HG03108 (cell line): ENCODE measurements around the gene HTRA3.

ENCODE experiments used
- ATAC-seq: cut with Tn5 transposase; IDR thresholded peaks from one replicate; pipeline ENCODE4 v1.9.1; 2021; ENCODE audit warnings: moderate library complexity; ENCODE audit not compliant: unreplicated experiment

Gene HTRA3

GRCh38 chr4:8322794-8323704, 53.5 kb downstream of the HTRA3 start:
- no peak for ATAC-seq

DNA sequence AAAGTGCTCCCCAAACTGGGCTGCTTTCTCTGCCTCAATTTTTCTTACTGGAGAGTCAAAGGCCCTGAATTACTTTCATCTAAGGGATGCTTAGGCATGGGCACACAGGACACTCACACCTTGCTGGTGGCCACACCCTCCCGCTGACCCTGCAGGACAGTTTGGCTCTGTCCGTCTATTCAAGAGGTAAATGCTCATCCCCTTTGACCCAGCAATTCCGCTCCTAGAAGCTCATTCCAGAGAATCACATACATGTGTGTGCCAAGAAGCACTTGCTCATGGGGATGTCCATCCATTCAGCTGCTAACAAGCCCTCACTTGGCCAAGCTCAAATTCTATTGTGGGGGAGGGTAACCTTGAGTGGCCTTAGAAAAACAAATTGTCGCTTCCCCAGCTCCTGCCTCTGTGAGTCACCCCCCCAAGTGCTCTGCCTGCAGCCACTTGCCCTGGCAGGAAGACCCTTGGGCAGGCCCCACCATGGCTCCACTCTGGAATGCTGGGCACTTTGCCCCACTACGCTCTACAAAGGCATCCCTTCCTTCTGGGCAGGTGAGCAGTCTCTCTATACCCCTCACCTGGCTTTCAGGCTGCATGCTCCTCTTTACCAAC, 54.5 kb downstream of the HTRA3 start:
- no peak for ATAC-seq

DNA sequence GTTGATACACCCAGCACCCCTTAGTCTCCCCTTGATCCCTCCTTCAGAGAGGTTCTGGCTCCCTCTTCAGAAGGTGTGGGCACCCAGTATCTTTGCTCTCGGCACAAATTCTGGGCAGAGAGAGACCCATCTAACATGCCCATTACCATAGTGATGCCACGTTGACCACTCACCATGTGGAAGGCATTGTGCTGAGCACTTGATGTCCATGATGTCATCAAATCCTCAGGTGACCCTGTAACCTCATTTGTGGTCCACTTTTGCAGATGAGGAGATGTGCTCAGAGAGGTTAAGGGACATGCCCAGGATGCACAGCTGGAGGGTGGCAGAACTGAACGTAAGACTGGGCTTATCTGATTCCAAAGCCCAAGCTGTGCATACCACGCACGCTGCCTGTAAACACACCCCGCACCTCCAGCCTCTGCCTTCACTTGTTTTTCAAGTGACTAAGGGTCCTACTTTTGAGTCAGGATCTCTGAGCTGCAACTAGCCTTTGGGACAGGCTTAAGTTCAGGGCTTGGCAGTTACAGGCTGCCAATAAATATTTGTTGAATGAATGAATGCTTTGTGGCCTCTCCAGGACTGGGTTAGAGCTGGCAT, 55.2 kb downstream of the HTRA3 start:
- ATAC-seq: no peak

DNA sequence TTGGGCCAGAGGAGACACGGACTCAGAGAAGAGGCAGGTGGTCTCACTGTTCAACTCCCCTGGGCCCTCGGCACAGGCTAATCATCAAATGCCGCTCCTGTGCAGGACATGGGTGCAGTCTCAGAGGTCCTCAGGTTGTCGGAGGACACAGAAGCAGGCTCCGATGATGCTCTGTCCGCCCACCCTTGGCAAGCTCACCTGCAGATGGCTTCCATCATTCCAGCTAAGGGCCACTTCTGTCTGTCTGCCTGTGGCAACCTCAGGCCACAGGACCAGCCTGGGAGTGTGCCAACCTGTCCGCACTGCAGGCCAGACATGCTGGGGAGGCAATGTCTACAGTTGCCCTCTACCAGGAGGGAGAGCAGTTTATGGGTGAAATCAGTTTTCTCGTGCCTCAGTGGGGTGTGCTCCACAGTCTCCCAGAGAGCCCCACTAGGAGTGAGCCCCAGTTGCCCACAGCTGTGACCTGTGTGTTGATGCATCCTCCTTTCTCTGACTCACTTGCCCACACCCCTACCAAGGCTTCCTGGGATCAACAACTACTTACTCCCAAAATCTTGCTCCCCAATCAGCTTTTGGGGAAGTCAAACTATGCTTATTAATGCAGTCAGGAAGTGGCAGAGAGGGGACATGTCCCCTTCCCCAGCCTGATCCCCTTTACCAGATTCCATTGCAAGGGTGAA, 55.9 kb downstream of the HTRA3 start:
- ATAC-seq: no peak

- no peak for ATAC-seq
Observed at GRCh38 chr4:8326206-8326605, 56.7 kb downstream of the HTRA3 start.

DNA sequence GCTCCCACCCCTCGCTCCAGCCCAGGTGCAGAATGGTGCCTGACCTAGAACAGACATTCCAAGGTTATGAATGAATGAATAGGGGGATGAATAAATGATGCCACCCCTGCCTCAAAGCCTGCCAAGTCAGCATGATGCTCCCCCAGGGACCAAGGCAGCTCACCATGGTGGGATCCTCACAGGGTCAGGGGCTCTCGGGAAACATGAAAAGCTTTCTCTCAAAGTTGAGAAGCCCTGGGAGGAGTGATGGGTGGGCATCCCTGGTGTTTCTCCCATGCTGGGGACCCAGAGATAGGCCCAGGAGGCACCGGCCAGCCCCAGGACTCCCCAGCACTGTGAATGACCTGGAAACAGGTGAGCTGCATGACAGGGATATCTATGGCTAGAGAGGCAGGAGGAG, 58.9 kb downstream of the HTRA3 start:
- ATAC-seq: no peak

DNA sequence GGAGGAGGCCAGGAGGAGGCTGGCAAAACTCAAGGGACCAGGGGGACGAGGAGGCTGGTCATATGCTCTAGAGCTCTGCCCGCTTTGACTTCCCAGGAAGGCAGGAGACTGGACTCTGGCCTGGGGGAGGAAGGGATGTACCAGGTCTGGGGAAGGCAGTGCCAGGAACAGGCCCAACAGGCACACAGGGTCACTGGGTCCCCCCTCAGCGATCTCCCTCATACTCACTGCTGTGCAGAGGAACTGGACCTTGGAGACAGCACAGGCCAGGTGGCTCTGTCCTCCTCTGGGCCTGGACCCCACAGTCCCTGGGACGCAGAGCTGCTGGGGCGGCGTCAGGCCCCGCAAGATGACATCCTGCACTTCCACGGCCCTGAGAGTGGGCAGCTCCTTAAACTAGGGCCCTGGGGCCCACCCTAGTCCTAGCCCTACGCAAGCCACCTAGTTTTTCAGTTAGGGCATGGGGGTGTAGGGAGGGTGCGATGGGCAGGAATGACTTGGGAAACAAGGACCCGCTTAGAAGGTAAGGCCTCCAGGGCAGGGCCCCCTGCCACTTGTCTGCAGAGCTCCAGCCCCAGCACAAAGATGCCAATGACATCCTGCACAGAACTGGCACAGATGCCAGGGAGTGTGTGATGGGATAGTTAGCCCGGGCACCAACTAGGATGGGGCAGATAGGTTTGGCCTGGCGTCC, 59.5 kb downstream of the HTRA3 start:
- ATAC-seq: no peak

DNA sequence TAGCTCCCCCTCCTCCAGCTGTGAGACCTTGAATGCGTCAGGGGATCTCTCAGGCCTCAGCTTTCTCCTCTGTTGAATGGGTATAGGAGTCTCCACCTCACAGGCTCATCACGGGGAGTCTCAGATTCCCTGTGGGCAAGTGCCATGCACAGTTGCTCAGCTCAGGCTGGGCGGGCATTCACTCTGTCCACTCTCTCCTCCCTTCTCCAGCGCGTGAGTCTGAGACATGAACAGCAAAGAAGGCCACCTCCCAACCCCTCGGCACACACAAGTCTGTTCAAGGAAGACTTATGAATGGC, 60.0 kb downstream of the HTRA3 start:
- no peak for ATAC-seq

GRCh38 chr4:8329859-8330761, 60.6 kb downstream of the HTRA3 start:
- no peak for ATAC-seq

DNA sequence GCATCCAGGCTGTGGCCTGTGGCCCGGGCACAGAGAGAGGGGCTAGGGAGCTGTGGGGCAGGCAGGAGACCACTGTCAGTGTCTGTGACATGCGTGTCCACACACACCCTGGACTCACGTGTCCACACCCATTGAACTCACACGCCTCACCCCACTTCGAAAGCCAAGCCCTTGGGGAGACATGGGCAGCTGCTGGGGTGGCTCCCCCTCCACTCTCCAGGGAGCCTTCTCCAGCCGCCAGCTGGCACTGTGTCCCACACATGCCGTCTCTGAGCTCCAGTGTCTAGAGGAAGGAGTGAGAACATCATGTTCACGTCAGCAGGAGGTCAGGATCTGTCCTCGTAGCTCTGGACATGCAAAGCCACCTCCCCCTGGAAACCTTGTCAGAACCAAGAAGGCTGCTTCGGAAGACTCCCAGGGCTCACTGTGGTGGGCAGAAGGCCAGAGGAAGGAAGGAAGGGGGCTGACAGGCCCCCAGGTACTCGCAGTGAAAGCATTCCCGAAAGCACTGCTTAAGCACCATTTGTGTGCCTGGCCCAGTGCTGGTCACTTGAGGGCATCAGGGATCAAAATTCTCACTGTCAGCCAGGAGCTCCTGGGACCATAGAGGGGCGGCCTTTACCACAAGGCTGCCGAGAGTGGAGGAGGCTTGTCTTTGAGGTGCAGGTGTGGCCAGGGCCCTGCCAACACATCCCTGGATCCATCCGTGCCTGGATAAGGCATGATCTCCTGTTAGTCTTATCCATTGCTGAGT, 61.4 kb downstream of the HTRA3 start:
- no peak for ATAC-seq

DNA sequence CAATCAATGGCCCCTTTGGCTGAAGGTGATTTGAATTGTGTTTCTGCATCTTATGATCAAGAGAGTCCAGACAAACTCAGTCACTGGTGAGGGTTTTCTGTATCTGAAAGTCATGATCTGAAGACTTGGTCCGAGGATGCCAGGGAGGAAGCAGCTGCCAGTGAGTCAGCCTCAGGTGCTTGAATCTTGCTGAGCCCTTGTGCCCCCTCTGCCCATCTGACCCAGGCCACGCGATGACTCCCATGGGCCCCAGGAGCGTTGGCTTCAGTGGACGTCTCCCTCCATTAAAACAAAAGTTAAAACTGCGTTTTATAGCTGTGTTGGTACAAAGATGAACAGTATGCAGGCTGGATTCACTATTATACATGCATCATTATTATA, 62.0 kb downstream of the HTRA3 start:
- ATAC-seq: no peak

DNA sequence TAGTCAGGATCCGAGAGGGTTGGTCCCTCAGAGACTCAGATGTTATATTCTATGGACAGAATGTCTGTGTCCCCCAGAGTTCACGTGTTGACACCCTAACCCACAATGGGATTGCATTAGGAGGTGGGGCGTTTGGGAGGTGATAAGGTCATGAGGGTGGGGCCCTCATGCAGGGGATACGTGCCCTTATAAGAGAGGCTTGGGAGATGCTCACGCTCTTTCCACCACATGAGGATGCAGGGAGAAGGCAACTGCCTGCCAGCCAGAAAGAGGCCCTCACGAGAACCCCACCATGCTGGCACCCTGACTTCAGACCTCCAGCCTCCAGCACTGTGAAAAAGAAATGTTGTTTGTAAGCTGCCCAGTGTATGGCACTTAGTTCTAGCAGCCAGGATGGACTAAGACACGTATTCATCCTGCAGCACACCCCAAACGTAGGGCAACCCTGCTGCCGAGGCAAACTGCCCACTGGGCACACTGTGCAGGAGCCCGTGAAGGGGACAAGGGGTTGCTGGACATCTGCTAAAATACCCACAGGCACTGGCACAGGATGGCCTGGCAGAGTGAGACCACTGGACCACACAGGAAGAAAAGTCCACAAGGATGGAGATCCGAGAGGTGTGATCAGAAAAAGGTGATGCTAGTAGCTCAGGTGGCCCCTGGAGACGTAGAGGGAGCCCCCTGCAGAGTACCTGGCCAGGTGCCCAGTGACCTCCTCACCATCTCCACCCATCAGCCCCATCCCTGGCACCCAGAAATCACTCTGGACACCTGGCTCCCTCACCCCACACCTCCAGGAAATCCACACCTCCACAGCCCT, 62.7 kb downstream of the HTRA3 start:
- no peak for ATAC-seq

GRCh38 chr4:8332891-8333331, 63.4 kb downstream of the HTRA3 start:
- no peak for ATAC-seq

DNA sequence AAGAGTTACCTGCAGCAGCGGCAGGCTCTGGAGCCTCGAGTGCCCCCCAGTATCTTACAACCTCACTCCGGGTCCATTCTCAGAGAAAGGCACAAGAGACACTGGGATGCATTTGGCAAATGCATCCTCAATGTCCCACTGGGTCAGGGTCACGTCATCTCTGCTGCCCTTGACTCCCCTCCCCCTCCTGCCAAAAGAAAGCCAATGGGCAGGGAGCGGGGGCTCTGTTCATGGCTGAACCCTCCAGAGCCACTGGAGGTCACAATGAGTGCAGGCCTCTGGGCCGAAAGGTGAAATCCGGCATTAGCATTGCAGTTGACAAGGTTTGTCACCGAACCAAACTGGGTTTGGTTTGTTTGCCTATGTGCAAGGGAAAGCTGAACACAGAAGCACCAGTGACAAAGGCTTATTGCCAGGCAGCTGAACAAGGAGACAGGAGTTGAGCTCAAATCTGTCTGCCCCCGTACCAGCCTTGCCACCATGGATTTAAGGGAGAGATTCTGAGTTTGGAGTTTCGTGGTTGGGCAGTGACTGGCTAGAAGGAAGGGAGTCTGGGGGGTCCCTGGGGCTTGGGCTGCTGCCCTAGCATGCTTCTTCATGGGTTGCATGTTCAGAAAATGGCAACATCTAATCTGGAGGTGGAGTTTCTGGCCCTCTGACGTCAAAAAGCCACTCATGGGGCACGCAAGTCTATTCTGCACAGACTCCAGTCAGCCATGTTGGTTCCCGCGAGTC, 64.3 kb downstream of the HTRA3 start:
- ATAC-seq: no peak

GRCh38 chr4:8334786-8335460, 65.4 kb downstream of the HTRA3 start:
- no peak for ATAC-seq

GRCh38 chr4:8335848-8336247, 66.3 kb downstream of the HTRA3 start:
- no peak for ATAC-seq

- no peak for ATAC-seq
Observed at GRCh38 chr4:8336412-8337075, 67.0 kb downstream of the HTRA3 start.
